ENCODE measurements around the gene COQ9.

Gene COQ9

GRCh38 chr16:57485916-57486857 is 38.9 kb downstream of the COQ9 start, which contains the start of gene DOK4:
Gene DOK4 (minus strand): TSS chr16:57486493. CDS start chr16:57479507, 6,986 bp downstream.
- ChIA-PET POLR2A (ENCODE audit: low non-redundant PET) (interaction anchor here (1.0 kb wide), 1 partner anchor 24 kb away, joined by 3 read pairs; the partner anchor contains the start of gene POLR2C), CTCF (interaction anchor here (0.6 to 1.6 kb wide), 2 partner anchors 33 to 69 kb away, joined by 5 to 7 read pairs; no protein-coding TSS in a partner anchor)
- peak within 1 kb of the TSS; percentile 48; the same call in 1 of the 2 replicates for H3K27ac ChIP-seq
- DNase-seq (ENCODE audit: low spot score): peak; percentile 96
- no peak for TF ChIP-seq CTCF (conservative IDR thresholded peaks at IDR 0.05; ENCODE audit: low read depth)

- ChIA-PET CTCF (interaction anchor here (0.7 to 1.6 kb wide), 3 partner anchors 14 to 32 kb away, joined by 3 to 7 read pairs (median 3); no protein-coding TSS in a partner anchor), POLR2A (ENCODE audit: low non-redundant PET) (no interaction called here)
- no peak for DNase-seq (ENCODE audit: low spot score)
- TF ChIP-seq CTCF (conservative IDR thresholded peaks at IDR 0.05; ENCODE audit: low read depth): no peak
- peak overlapping the region; percentile 24; the same call in 1 of the 2 replicates for H3K27ac ChIP-seq
These were observed 39.9 kb downstream of the COQ9 start for GRCh38 chr16:57486858-57487834.

- ChIA-PET POLR2A (ENCODE audit: low non-redundant PET) (no interaction called here), CTCF (interaction anchor here (0.6 kb wide), 1 partner anchor 20 kb away, joined by 3 read pairs; no protein-coding TSS in a partner anchor)
These were observed 42.0 kb downstream of the COQ9 start for GRCh38 chr16:57489229-57489628.

GRCh38 chr16:57493767-57494166 is 46.5 kb downstream of the COQ9 start:
- POLR2A ChIA-PET (ENCODE audit: low non-redundant PET): no interaction called here
- no peak for TF ChIP-seq CTCF (conservative IDR thresholded peaks at IDR 0.05; ENCODE audit: low read depth)
- H3K27ac ChIP-seq: no peak overlapping the region
- CTCF ChIA-PET: no interaction called here
- DNase-seq (ENCODE audit: low spot score): no peak

More at GRCh38 chr16:57489229-57489628, 42.0 kb downstream of the COQ9 start:
- DNase-seq (ENCODE audit: low spot score): no peak
- no peak for TF ChIP-seq CTCF (conservative IDR thresholded peaks at IDR 0.05; ENCODE audit: low read depth)
- H3K27ac ChIP-seq: no peak overlapping the region

GRCh38 chr16:57497121-57497520 is 49.8 kb downstream of the COQ9 start:
- ChIA-PET CTCF (interaction anchor here (0.6 kb wide), 1 partner anchor 345 kb away, joined by 3 read pairs; no protein-coding TSS in a partner anchor), POLR2A (ENCODE audit: low non-redundant PET) (interaction anchor here (0.5 kb wide), 1 partner anchor 37 kb away, joined by 3 read pairs; no protein-coding TSS in a partner anchor)
- TF ChIP-seq CTCF (conservative IDR thresholded peaks at IDR 0.05; ENCODE audit: low read depth): no peak
- no peak for DNase-seq (ENCODE audit: low spot score)
- no peak overlapping the region for H3K27ac ChIP-seq

All from RWPE1 (cell line).